ENCODE measurements around the gene HSD17B14. TPM values are rescaled to one million over a fixed set of nuclear protein-coding genes. Genes with fewer than 3 reads are reported as not detected.

Gene HSD17B14
- total and polyA plus RNA-seq, 9 of the 15 experiments (the other 6 are each of a cell fraction or from before 2014, with no cell fraction given): 0.16 TPM; not detected in 8

DNA sequence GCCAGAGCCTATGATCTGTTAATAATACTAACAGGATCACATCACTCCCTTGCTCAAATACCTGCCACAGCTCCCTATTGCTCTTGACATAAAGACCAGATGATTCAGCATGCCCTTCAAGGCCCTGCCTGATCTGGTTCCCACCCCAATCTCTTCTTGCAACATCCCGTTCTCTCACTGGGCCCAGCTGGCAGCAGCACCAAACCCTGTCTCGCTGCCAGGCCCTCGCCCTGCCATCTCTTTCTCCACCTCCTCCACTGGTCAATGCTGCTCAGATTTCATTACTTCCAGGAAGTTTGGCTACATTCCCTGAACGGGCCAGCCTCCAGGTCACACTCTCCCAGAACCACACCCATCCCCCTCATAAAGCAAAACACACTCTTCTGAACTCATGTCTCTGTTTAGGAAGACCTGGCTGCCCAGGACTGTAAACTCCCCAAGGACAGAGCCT is 16.9 kb downstream of the HSD17B14 start (continued):
- TF ChIP-seq, protein P1, sequence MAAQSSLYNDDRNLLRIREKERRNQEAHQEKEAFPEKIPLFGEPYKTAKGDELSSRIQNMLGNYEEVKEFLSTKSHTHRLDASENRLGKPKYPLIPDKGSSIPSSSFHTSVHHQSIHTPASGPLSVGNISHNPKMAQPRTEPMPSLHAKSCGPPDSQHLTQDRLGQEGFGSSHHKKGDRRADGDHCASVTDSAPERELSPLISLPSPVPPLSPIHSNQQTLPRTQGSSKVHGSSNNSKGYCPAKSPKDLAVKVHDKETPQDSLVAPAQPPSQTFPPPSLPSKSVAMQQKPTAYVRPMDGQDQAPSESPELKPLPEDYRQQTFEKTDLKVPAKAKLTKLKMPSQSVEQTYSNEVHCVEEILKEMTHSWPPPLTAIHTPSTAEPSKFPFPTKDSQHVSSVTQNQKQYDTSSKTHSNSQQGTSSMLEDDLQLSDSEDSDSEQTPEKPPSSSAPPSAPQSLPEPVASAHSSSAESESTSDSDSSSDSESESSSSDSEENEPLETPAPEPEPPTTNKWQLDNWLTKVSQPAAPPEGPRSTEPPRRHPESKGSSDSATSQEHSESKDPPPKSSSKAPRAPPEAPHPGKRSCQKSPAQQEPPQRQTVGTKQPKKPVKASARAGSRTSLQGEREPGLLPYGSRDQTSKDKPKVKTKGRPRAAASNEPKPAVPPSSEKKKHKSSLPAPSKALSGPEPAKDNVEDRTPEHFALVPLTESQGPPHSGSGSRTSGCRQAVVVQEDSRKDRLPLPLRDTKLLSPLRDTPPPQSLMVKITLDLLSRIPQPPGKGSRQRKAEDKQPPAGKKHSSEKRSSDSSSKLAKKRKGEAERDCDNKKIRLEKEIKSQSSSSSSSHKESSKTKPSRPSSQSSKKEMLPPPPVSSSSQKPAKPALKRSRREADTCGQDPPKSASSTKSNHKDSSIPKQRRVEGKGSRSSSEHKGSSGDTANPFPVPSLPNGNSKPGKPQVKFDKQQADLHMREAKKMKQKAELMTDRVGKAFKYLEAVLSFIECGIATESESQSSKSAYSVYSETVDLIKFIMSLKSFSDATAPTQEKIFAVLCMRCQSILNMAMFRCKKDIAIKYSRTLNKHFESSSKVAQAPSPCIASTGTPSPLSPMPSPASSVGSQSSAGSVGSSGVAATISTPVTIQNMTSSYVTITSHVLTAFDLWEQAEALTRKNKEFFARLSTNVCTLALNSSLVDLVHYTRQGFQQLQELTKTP (IDR thresholded peaks at IDR 0.05; ENCODE audit: low read depth in 1 of 2, partially characterized antibody in 2 of 2): no peak
- TF ChIP-seq BCOR (IDR thresholded peaks at IDR 0.05): peak; percentile 49
- TF ChIP-seq FOXK1 (CRISPR knock-in tag; IDR thresholded peaks at IDR 0.05; ENCODE audit: borderline replicate concordance): no peak
- no peak for TF ChIP-seq ZZZ3 (IDR thresholded peaks at IDR 0.05)
- TF ChIP-seq CEBPG (CRISPR knock-in tag; IDR thresholded peaks at IDR 0.05): no peak
- peak in 1 of 2 experiments; percentile 22; a peak in 1 of 4 replicates for TF ChIP-seq CEBPG (tag; conservative IDR thresholded peaks at IDR 0.05 in 1 of 2, IDR thresholded peaks at IDR 0.05 in 1 of 2)
- TF ChIP-seq HDAC2 (IDR thresholded peaks at IDR 0.05): 0 out of 2 replicates have a peak, but pooled peaks have one; percentile 21
- TF ChIP-seq, protein P2, sequence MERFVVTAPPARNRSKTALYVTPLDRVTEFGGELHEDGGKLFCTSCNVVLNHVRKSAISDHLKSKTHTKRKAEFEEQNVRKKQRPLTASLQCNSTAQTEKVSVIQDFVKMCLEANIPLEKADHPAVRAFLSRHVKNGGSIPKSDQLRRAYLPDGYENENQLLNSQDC (CRISPR knock-in tag; IDR thresholded peaks at IDR 0.05): no peak
- peak; percentile 59 for TF ChIP-seq CEBPB (tag; IDR thresholded peaks at IDR 0.05)
- no peak for TF ChIP-seq DMBX1 (CRISPR knock-in tag; IDR thresholded peaks at IDR 0.05; ENCODE audit: borderline replicate concordance)
- no peak for TF ChIP-seq NBN (IDR thresholded peaks at IDR 0.05; ENCODE audit: low read depth)
- TF ChIP-seq NFE2 (IDR thresholded peaks at IDR 0.05; ENCODE audit: low read depth): peak; percentile 39; the same call in 1 of the 2 replicates
- peak in 1 of 2 experiments; percentile 82; a peak in 1 of 4 replicates for TF ChIP-seq RCOR1 (IDR thresholded peaks at IDR 0.05; ENCODE audit: borderline replicate concordance in 1 of 2, low read depth in 2 of 2, low read length in 2 of 2)
- TF ChIP-seq CHD4 (IDR thresholded peaks at IDR 0.05; ENCODE audit: insufficient read depth, insufficient replicate concordance, low read depth, low read length, poor library complexity, severe bottlenecking): no peak
- TF ChIP-seq SNIP1 (IDR thresholded peaks at IDR 0.05; ENCODE audit: low read depth): no peak

All from K562 (cell line).